Measurements from ENCODE around the gene SLC38A7. TPM values are rescaled to one million over a fixed set of nuclear protein-coding genes. Genes with fewer than 3 reads are reported as not detected.

Gene SLC38A7
- total RNA-seq, 2 experiments from 2014 or later: 5.5 to 12.0 TPM

GRCh38 chr16:58649707-58650106 lies 34.9 kb downstream of the SLC38A7 start:
- Histone ChIP-seq H4K20me1 (ENCODE audit: insufficient read depth, low read length) (no peaks in the 10 kb centered on the region), H3K9me2 (ENCODE audit: insufficient read depth, low read length) (no peaks in the 10 kb centered on the region), H2AFZ (ENCODE audit: low read length) (no peak overlapping the region), H3K4me3 (ENCODE audit: low read depth, low read length, poor library complexity, severe bottlenecking) (no peak overlapping the region), H3K79me2 (ENCODE audit: insufficient read depth, low read depth, low read length) (no peaks in the 10 kb centered on the region), H3K9me3 (ENCODE audit: low read length) (no peaks in the 10 kb centered on the region), H3K27ac (ENCODE audit: low read depth, low read length, poor library complexity, severe bottlenecking) (no peak overlapping the region), H3K4me1 (ENCODE audit: insufficient read depth, low read length, poor library complexity, severe bottlenecking) (peaks cover 9% of the 10 kb centered on the region), H3K4me2 (ENCODE audit: low read length) (no peak overlapping the region), H3K36me3 (ENCODE audit: insufficient read depth, low read length) (no peaks in the 10 kb centered on the region)
- intact Hi-C loops (cut with micrococcal nuclease; ENCODE audit: unreplicated experiment): no loop called here
- DNase-seq (ENCODE audit: low spot score): no peak
- ChIA-PET POLR2A (no interaction called here), CTCF (ENCODE audit: unreplicated experiment) (interaction anchor here (0.6 kb wide), 1 partner anchor 618 kb away, joined by 10 read pairs; no protein-coding TSS in a partner anchor)
- TF ChIP-seq CTCF (conservative IDR thresholded peaks at IDR 0.05; ENCODE audit: low read length) (no peak), EZH2phosphoT487 (IDR thresholded peaks at IDR 0.05; ENCODE audit: borderline replicate concordance, low read depth, low read length) (no peak)
- no TSS peak for BruUV-seq (replicated peaks)

- intact Hi-C loops (cut with micrococcal nuclease; ENCODE audit: unreplicated experiment): no loop called here
- no peak for DNase-seq (ENCODE audit: low spot score)
- Histone ChIP-seq H3K4me2 (ENCODE audit: low read length) (no peak overlapping the region), H3K79me2 (ENCODE audit: insufficient read depth, low read depth, low read length) (no peaks in the 10 kb centered on the region), H3K36me3 (ENCODE audit: insufficient read depth, low read length) (no peaks in the 10 kb centered on the region), H3K9me3 (ENCODE audit: low read length) (no peaks in the 10 kb centered on the region), H3K9me2 (ENCODE audit: insufficient read depth, low read length) (no peaks in the 10 kb centered on the region), H4K20me1 (ENCODE audit: insufficient read depth, low read length) (no peaks in the 10 kb centered on the region), H3K4me3 (ENCODE audit: low read depth, low read length, poor library complexity, severe bottlenecking) (no peak overlapping the region), H3K4me1 (ENCODE audit: insufficient read depth, low read length, poor library complexity, severe bottlenecking) (peaks cover 9% of the 10 kb centered on the region), H3K27ac (ENCODE audit: low read depth, low read length, poor library complexity, severe bottlenecking) (no peak overlapping the region), H2AFZ (ENCODE audit: low read length) (no peak overlapping the region)
- CTCF ChIA-PET (ENCODE audit: unreplicated experiment): no interaction called here
- no TSS peak for BruUV-seq (replicated peaks)
- POLR2A ChIA-PET: interaction anchor here (0.5 to 1.4 kb wide), 4 partner anchors 8 to 639 kb away, joined by 4 to 5 read pairs (median 4); no protein-coding TSS in a partner anchor
- TF ChIP-seq CTCF (conservative IDR thresholded peaks at IDR 0.05; ENCODE audit: low read length) (no peak), EZH2phosphoT487 (IDR thresholded peaks at IDR 0.05; ENCODE audit: borderline replicate concordance, low read depth, low read length) (no peak)
Measured at GRCh38 chr16:58647107-58647506, 37.5 kb downstream of the SLC38A7 start.

- TF ChIP-seq EZH2phosphoT487 (IDR thresholded peaks at IDR 0.05; ENCODE audit: borderline replicate concordance, low read depth, low read length): no peak
- TF ChIP-seq CTCF (conservative IDR thresholded peaks at IDR 0.05; ENCODE audit: low read length): no peak
- ChIA-PET CTCF (ENCODE audit: unreplicated experiment) (no interaction called here), POLR2A (interaction anchor here (0.5 to 0.7 kb wide), 3 partner anchors 63 to 1507 kb away, joined by 4 to 5 read pairs (median 5); no protein-coding TSS in a partner anchor)
- intact Hi-C loops (cut with micrococcal nuclease; ENCODE audit: unreplicated experiment): no loop called here
- Histone ChIP-seq H3K36me3 (ENCODE audit: insufficient read depth, low read length) (no peaks in the 10 kb centered on the region), H4K20me1 (ENCODE audit: insufficient read depth, low read length) (no peaks in the 10 kb centered on the region), H3K79me2 (ENCODE audit: insufficient read depth, low read depth, low read length) (no peaks in the 10 kb centered on the region), H3K27ac (ENCODE audit: low read depth, low read length, poor library complexity, severe bottlenecking) (no peak overlapping the region), H3K9me2 (ENCODE audit: insufficient read depth, low read length) (no peaks in the 10 kb centered on the region), H2AFZ (ENCODE audit: low read length) (no peak overlapping the region), H3K9me3 (ENCODE audit: low read length) (no peaks in the 10 kb centered on the region), H3K4me3 (ENCODE audit: low read depth, low read length, poor library complexity, severe bottlenecking) (no peak overlapping the region), H3K4me2 (ENCODE audit: low read length) (no peak overlapping the region), H3K4me1 (ENCODE audit: insufficient read depth, low read length, poor library complexity, severe bottlenecking) (no peaks in the 10 kb centered on the region)
- BruUV-seq (replicated peaks): no TSS peak
- no peak for DNase-seq (ENCODE audit: low spot score)
Measured at GRCh38 chr16:58644765-58645487, 39.6 kb downstream of the SLC38A7 start.
